Retina (tissue), 1 donor: Measurements from ENCODE around the gene GTF2IRD1.
"Not testable (repeated sequence)": the region's sequence is repeated elsewhere in the genome, so short reads cannot be mapped to it uniquely, and the experiment has no call there.

Experiments used
- DNase-seq: peaks from one replicate; pipeline ENCODE4 v3.0.0-alpha.2; 2016

GTF2IRD1 gene

DNA sequence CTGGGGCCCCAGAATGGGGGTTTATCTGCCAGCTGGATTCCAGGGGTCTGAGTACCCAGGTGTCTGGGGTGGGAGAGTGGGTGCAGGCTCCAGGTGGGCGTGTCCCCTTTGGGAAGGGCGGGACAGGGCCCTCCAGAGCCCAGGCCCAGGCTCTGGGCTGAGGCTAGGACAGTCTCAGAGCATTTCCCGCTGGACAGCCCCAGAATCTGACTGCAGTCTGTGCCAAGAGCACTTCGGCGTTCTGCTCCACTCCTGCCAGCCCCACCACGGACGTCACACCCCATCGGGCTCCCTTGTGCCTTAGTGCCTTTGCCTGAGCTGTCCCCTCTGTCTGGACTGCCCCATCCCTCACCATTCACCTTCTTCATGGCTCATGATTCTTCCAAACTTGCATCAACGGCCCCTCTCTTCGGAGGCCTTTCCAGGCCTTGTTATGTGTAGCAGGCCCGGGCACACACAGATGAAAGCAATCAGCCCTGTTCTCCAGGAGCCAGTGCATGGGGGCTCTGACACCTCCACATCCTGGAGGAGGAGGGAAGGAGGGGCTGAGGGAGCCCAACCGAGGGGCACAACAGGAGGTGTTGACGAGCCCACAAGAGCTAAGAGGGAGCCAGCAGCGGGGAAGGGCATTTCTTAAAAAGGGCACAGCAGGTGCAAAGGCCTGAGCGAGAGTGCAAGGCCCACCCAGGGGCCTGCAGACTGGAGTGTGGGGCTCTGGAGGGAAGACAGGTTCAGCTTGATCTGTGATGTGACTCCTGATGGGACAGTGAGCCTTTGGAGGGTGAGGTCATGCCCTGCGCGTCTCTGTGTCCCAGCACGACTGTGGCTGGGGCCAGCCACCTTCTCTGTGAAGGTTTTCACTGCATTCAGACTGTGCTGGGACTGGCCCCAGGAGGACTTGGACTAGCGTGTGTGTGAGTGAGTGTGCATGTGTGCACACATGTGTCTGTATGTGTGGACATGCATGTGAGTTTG lies 41.7 kb downstream of the GTF2IRD1 start:
- no peak for DNase-seq

DNA sequence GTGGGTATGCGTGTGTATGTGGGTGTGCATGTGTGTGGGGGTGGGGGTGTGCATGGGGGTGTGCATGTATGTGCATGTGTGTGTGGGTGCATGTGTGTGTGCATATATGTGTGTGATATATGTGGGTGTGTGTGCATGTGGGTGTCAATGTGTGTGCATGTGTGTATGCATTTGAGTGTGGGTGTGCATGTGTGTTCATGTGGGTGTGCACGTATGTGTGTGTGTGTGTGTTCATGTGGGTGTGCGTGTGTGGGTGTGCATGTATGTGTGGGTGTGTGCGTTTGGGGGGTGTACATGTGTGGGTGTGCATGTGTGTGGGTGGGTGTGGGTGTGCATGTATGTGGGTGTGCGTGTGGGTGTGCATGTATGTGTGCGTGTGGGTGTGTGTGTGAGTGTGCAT lies 42.6 kb downstream of the GTF2IRD1 start:
- no peak for DNase-seq

DNA sequence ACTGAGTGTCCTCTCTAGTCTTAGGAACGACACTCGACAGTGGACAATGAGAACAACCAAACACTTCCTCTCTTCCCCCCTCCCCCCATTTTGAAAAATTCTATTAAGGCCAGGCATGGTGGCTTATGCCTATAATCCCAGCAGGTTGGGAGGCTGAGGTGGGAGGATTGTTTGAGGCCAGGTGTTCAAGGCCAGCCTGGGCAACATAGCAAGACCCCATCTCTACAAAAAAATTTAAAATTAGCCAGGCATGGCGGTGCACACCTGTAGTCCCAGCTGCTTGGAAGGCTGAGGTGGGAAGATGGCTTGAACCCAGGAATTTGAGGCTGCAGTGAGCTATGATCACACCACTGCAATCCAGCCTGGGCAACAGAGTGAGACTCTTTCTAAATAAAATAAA lies 43.1 kb downstream of the GTF2IRD1 start:
- not testable (repeated sequence) for DNase-seq

DNA sequence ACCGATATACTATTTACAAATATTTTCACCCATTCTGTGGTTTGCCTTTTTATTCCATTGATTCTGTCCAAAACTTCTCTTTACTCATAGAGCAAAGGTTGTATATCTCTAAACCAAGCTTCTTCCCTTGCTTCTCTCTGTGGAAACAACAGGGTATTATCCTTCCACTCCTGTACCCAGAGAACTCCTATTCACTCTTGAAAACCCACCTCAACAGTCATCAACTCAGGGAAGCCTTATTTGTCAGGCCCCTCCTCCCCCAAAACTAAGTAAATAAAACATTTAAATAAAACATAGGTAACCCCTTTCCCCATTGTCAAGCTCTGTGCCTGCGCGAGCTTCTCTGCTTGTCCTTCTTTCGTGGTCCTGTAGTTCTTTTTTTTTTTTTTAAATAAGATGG lies 44.6 kb downstream of the GTF2IRD1 start:
- DNase-seq = no peak

DNA sequence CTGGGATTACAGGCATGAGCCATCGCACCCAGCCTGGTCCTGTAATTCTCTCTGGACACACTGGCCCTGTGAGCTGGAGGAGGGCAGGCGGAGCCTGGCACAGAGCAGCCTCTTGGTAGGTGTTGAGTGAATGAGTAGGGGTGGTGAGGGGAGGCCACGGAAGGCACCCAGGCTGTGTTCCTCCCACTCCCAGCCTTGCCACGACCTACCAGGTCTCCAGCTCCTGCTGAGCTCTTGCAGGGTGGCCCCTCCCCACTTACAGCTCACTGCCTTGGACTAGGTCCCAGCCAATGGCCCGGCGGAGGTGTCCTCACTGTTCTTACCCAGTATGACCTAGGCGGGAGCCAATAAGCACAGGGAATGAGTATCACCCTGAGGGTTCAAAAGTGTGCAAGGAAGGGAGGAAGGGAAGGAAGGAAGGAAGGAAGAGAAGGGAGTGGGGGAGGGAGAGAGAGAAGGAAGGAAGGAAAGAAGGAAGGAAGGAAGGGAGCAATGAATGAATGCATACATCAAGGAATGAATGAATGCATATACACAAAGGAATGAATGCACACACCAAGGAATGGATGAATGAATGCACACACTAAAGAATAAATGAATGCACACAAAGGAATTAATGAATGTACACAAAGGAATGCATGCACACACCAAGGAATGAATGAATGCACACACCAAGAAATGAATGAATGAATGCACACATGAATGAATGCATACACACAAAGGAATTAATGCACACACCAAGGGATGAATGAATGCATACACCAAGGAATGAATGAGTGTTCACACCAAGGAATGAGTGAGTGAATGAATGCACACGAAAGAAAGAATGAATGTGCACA lies 45.5 kb downstream of the GTF2IRD1 start:
- no peak for DNase-seq

DNA sequence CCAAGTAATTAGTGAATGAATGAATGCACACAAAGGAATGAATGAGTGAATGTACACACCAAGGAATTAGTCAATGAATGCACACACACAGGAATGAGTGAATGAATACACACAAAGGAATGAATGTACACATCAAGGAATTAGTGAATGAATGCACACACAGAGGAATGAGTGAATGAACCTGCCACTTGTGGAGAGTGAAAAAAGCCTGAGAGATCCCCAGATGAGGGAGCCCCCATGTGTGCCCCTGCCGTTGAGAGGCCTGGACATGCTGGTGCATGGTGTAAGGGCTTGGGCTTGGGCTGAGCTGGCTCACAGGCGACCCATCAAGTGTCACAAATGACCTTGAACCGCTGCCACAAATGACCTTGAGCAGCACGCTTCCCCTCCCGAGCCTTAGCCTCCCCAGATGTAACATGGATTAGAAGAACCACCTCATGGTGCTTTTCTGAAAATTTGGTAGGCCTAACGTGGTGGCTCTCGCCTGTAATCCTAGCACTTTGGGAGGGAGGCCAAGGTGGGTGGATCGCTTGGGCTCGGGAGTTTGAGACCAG lies 46.2 kb downstream of the GTF2IRD1 start:
- no peak for DNase-seq

DNA sequence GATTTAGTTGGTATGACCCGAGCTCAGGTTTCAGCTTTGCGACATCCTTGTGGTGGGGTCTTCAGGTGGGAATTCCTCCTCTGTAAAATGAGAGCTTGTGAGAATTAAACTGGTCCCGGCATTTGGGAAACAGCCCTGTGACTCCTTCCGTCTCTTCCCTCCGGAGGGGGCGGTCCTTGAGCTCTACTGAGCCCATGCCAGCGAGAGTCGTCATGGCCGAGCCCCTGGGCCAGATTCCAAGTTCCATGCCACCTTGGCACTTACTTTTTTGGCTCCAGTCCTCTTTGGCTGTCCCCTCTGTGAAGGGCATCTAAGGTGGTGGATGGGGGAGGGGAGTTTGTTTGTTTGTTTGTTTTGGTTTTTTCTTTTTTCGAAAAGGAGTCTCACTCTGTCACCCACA lies 47.6 kb downstream of the GTF2IRD1 start:
- DNase-seq = no peak

DNA sequence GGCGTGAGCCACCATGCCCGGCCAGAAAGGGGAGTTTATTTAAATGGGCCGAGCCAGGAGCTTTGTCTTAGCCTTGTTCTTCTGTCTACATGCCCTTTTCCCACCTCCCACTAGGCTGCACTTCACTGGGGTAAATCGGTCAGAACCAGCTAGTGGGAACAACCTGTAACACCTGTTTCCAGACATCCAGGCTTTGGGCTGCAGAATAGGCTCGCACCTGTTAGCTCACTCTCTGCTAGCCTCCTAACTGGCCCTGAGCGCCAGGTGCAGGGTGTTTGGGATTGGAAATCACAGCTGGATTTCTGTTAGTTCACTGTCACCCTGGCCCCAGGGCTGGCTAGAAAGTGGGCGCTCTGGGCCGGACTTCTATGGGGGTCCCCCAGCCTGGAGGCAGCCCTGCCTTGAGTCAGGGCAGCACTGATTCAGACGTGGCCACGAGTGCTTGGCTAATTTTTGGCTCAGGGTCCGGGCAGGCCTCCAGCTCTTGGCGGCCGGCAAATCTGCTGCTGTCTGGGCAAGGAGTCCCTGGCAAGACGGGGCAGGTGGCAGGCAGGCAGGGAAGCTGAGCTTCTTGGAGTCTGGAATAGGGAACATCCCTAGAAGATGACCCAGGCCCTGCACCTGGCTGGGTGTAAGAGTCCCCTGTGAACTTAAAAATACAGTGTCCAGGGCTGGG lies 48.6 kb downstream of the GTF2IRD1 start:
- DNase-seq = no peak

DNA sequence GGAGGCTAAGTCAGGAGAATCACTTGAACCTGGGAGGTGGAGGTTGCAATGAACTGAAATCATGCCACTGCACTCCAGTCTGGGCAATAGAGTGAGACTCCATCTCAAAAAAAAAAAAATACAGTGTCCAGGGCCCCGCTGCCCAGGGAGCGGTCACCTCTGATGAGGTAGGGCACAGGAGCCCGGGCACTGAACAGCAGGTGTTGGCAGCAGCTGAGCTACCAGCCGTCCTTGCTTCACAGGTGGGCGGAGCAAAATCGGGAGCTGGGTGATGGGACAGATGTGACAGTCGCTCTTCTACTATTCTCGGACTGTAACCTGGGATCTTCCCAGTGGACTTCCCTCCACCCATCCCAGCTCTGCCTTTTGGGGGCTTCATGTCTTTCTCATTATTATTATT lies 49.4 kb downstream of the GTF2IRD1 start:
- no peak for DNase-seq

DNA sequence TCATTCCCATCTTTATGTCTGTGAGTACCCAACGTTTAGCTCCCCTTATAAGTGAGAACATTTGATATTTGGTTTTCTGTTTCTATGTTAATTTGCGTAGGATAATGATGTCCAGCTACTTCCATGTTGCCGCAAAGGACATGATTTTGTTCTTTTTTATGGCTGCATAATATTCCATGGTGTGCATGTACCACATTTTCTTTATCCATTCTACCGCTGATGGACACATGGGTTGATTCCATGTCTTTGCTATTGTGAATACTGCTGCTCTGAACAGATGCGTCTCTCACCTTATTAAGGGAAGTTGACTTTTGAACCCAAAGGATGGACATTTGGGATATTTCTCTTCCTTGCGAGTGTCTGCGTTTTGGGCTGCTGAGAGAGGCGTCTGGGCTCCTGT lies 50.2 kb downstream of the GTF2IRD1 start:
- DNase-seq = no peak

DNA sequence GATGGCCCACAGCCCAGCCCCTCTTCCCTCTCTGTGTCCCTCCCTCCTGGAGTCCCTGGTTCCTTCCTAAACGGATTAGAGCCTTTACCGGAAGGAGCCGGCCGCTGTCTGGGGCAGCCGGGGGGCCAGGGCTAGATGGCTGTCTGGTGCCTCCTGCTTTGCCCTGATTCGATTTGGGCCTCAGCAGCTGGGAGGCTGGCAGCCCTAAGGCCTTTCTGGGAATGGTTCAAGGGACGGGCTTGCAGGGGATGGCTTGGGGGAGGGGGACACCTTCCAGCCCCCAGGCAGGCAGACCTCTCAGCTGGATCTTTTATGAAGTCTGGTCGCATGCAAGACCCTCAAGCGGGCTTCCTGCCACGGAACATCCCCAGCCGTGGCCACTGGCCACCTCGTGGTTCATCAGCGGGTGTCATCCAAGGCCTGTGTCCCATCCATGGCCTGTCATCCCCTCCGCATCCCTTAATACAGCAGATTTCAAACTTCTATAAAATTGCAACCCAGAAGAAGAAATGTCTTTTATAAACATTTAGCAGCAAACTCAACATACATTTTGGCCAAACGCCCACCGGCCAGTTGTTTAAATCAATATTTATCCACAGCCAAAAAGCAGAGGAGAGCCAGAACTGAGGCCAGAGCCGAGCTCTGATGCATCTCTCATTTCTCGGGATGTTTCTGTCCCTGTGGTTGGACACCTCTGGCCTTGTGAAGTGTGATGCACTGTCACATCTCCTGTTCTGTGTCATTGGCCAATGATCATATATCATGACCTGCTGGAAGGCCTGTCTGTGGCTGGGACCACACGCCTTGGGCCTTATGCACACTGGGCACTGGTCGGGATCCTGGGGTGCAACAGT lies 52.0 kb downstream of the GTF2IRD1 start:
- no peak for DNase-seq

DNA sequence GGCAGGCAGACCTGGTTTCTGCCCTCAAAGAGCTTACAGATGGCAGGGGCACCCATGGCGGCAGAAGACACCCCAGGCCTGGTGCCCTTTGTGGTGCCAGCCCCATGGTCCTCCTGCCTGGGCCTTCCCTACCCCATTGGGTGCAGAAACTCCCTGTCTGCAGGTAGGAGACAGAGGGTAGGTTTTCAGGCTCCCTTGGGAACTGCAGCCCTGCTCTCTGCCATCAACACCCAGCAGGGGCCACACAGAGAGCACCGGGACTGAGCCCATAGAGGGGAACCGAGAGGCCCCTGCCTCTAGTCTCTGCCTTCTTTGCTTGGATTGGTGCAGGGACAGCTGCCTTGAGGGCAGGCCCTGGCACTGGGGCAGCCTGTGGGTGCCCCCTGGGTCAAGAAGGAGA lies 52.6 kb downstream of the GTF2IRD1 start:
- no peak for DNase-seq

DNA sequence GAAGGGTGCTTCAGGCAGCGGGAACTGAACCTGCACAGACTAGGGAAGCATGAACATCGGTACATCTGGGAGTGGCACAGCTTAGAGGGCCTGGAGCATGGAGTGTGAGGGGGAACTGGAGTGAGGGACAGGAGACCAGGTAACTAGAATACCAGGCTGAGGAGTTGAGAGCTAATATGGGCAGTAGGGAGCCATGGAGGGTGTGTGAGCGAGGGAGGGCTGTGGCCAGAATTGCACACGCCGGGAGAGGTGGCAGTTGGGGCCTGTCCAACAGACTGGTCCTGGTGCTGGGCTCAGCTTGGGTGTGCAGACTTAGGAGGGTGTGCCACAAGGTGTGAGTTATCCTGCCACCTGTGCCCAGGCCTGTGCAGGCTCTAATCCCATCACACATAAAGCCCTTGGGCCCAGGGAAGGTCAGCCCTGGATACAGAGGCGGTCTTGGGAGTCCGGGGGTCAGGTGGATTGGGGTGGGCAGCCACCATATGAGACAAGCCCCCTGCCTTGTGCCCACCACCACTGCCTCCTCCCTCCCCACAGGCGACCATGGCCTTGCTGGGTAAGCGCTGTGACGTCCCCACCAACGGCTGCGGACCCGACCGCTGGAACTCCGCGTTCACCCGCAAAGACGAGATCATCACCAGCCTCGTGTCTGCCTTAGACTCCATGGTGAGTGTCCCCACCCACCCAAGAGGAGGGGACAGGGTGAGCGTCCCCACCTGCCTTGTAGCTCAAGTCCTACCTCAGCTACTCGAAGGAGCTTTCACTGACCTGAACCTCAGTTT lies 54.0 kb downstream of the GTF2IRD1 start:
- no peak for DNase-seq

DNA sequence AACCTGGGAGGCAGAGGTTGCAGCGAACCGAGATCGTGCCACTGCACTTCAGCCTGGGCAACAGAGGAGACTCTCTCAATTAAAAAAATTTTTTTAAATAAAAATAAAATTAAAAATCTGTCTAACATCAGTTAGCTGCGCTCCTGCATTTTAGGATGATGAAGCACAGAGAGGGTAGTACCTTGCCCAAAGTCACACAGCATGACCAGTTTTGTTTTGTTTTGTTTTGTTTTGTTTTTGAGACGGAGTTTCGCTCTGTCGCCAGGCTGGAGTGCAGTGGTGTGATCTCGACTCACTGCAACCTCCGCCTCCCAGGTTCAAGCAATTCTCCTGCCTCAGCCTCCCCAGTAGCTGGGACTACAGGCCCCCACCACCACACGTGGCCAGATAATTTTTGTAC lies 55.7 kb downstream of the GTF2IRD1 start:
- DNase-seq = not testable (repeated sequence)

DNA sequence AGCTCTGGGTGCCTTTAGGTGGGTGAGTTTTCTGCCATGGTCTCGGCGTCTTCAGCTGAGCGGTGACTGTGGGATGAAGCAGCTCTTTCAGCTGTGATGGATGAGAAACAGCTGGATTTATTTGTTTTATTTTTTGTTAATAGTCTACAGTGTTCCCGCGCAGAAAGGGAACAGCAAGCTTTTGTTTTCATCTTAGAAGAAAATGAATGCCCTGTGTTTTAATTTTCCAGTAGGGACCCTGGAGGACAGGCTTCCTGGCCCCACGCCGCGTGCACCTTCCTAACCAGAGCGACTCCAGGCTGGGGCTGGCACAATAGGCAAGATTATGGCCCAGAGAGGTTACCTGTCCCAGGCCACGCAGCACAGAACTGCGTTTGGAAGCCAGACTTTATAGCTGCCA lies 57.6 kb downstream of the GTF2IRD1 start:
- no peak for DNase-seq

DNA sequence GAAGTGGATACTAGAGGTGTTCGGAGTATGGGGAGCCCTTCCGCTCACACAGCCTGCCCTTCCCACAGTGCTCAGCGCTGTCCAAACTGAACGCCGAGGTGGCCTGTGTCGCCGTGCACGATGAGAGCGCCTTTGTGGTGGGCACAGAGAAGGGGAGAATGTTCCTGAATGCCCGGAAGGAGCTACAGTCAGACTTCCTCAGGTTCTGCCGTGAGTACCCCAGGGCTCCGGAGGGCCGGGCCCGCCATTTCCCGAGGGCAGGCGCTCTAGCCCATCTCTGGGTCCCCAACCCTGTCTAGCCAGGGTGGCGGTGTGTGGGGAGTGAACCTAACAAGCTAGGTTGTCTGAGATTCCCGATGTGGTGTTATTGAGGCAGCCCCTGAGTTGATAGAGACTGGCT lies 59.1 kb downstream of the GTF2IRD1 start:
- no peak for DNase-seq

DNA sequence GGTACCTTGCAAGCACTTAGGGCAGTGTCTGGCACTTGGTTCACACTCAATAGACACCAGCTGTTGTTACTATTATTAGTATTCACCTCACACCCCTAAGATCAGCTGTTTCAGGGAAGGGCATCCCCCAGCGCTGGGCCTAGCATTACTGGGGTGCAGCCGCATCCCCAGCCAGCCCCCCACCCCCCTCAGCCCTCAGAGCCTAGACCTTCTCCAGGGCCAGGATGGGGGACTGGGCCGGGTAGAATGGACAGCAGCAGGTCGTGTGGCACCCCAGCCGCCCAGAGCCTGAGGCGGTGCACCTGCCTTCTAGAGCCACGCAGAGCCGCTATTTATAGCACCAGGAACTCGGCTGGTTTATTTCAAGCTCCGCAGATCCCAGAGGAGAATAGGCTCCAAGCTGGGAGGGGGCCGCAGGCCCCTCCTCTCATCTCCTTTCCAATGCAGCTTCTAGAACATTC lies 60.5 kb downstream of the GTF2IRD1 start:
- DNase-seq = no peak

DNA sequence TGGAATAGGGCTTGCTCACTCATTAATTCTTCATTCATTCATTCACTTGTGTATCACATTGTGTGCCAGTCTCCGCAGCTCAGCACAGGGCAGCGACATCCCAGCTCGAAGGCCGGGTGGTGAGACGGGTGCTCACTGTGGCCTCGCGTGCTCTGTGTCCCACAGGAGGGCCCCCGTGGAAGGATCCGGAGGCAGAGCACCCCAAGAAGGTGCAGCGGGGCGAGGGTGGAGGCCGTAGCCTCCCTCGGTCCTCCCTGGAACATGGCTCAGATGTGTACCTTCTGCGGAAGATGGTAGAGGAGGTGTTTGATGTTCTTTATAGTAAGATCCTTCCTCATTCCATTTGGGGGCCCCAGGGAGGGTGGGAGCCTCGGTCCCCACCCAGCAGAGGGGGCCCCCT lies 61.6 kb downstream of the GTF2IRD1 start:
- no peak for DNase-seq

DNA sequence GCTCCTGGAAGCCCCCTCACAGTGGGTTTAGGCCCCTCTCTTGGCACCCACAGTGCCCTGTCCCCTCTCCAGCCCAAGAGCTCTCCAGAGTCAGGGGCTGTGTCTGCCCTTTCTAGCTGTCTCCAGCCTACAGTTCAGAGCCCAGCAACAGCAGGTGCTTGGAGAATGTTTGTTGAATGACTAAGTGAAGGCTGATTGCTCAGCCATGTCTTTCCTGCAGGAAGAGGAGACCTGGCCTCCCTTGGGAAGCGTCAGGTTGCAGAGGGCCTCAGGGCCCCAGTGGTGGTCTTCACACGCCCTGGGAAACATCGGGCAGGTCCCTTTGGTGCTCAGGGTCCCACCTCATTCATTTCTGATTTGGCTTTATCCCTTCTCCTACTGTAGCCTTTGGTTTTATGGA lies 62.5 kb downstream of the GTF2IRD1 start:
- DNase-seq = no peak

DNA sequence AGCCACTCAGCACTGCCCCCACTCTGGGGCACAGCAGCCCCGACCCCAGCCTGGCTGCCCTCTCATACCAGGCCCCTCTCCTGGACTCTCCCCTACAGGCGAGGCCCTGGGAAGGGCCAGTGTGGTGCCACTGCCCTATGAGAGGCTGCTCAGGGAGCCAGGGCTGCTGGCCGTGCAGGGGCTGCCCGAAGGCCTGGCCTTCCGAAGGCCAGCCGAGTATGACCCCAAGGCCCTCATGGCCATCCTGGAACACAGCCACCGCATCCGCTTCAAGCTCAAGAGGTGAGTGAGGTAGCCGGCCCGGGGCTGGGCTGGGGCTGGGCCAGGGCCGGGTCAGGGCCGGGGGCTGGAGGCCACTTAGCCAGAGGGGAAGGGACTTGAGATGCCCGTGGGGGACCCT lies 64.3 kb downstream of the GTF2IRD1 start:
- no peak for DNase-seq

DNA sequence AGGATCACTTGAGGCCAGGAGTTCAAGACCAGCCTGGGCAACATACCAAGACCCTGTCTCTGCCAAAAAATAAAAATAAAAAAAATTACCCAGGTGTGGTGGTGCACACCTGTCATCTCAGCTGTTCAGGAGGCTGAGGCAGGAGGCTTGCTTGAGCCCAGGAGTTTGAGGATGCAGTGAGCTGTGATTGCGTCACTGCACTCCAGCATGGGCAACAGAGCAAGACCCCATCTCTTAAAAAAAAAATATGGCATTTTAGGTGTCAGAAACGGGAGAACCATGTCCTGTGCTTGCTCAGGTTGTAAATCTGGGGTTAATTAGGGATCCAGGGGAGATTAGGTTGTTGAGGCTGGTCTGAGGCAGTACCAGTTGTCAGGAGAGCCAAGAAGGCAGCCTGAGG lies 64.9 kb downstream of the GTF2IRD1 start:
- DNase-seq = no peak
